Spleen (tissue), 7 donors: Measurements from ENCODE around the gene OR51I1.

Source experiments
- CTCF ChIP-seq, 11 experiments: fragments of 200-600 bp in 7 of 11; fragments of 450-650 bp in 4 of 11; sonication (generic) in 4 of 11; IDR thresholded peaks in 8 of 11; conservative IDR thresholded peaks in 3 of 11; 1 replicate in 7 of 11; 2 replicates in 4 of 11; pipeline versions ENCODE4 v1.4.0 to v1.8.0; 2016 to 2021; ENCODE audit warnings: antibody characterized with exemption in 11 of 11, inconsistent platforms in 4 of 11, mild to moderate bottlenecking in 1 of 11
- POLR2A ChIP-seq, 3 donors: fragments of 450-650 bp; IDR thresholded peaks; one replicate each; pipeline ENCODE4 v1.5.1; 2017; ENCODE audit warnings: antibody characterized with exemption in 3 of 3, mild to moderate bottlenecking in 1 of 3
- POLR2AphosphoS5 ChIP-seq, 3 donors: sonication (generic); formaldehyde crosslinking; IDR thresholded peaks; one replicate each; pipeline ENCODE4 v1.5.1; 2017; ENCODE audit warnings: antibody characterized with exemption in 3 of 3
- donor health status: DM: no; HTN: no; CAD: no; lungs with moderate emphysema.
- donor health status: DM: no; HTN: no; CAD: no.
- donor health status: DM: no; HTN: no; CAD: no.

GRCh38 chr11:5486003-5486402 lies 44.7 kb upstream of the OR51I1 start:
- TF ChIP-seq CTCF (IDR thresholded peaks at IDR 0.05 in 8 of 11, conservative IDR thresholded peaks at IDR 0.05 in 3 of 11) (no peak), POLR2A (IDR thresholded peaks at IDR 0.05) (no peak), POLR2AphosphoS5 (IDR thresholded peaks at IDR 0.05) (no peak)
